ENCODE results near the gene GEMIN7.

The GEMIN7 gene

GRCh38 chr19:45040059-45040771 lies 38.8 kb upstream of the GEMIN7 start:
- TF ChIP-seq CTCF (IDR thresholded peaks at IDR 0.05; ENCODE audit: control insufficient read depth, insufficient read depth, low read depth, low read length, missing control alignments) = no peak
- no peak overlapping the region for H3K4me3 ChIP-seq (ENCODE audit: control insufficient read depth, low read depth, low read length)
- no peak for DNase-seq (ENCODE audit: low read depth)

- no peak overlapping the region for H3K4me3 ChIP-seq (ENCODE audit: control insufficient read depth, low read depth, low read length)
- no peak for TF ChIP-seq CTCF (IDR thresholded peaks at IDR 0.05; ENCODE audit: control insufficient read depth, insufficient read depth, low read depth, low read length, missing control alignments)
- no peak for DNase-seq (ENCODE audit: low read depth)
Observed at GRCh38 chr19:45041125-45041524, 37.9 kb upstream of the GEMIN7 start.

GRCh38 chr19:45045671-45046353 lies 33.2 kb upstream of the GEMIN7 start:
- no peak overlapping the region for H3K4me3 ChIP-seq (ENCODE audit: control insufficient read depth, low read depth, low read length)
- no peak for DNase-seq (ENCODE audit: low read depth)

GRCh38 chr19:45046355-45046754 lies 32.7 kb upstream of the GEMIN7 start:
- DNase-seq (ENCODE audit: low read depth) = no peak
- TF ChIP-seq CTCF (IDR thresholded peaks at IDR 0.05; ENCODE audit: control insufficient read depth, insufficient read depth, low read depth, low read length, missing control alignments) = no peak
- no peak overlapping the region for H3K4me3 ChIP-seq (ENCODE audit: control insufficient read depth, low read depth, low read length)

More at GRCh38 chr19:45045671-45046353, 33.2 kb upstream of the GEMIN7 start:
- TF ChIP-seq CTCF (IDR thresholded peaks at IDR 0.05; ENCODE audit: control insufficient read depth, insufficient read depth, low read depth, low read length, missing control alignments) = no peak

- DNase-seq (ENCODE audit: low read depth) = no peak
- no peak for TF ChIP-seq CTCF (IDR thresholded peaks at IDR 0.05; ENCODE audit: control insufficient read depth, insufficient read depth, low read depth, low read length, missing control alignments)
- no peak overlapping the region for H3K4me3 ChIP-seq (ENCODE audit: control insufficient read depth, low read depth, low read length)
Observed at GRCh38 chr19:45047188-45047797, 31.8 kb upstream of the GEMIN7 start.

- no peak for TF ChIP-seq CTCF (IDR thresholded peaks at IDR 0.05; ENCODE audit: control insufficient read depth, insufficient read depth, low read depth, low read length, missing control alignments)
- DNase-seq (ENCODE audit: low read depth) = no peak
- no peak overlapping the region for H3K4me3 ChIP-seq (ENCODE audit: control insufficient read depth, low read depth, low read length)
Observed at GRCh38 chr19:45049073-45049736, 29.9 kb upstream of the GEMIN7 start.
